ENCODE results near the gene ANKRD53.

Gene ANKRD53

DNA sequence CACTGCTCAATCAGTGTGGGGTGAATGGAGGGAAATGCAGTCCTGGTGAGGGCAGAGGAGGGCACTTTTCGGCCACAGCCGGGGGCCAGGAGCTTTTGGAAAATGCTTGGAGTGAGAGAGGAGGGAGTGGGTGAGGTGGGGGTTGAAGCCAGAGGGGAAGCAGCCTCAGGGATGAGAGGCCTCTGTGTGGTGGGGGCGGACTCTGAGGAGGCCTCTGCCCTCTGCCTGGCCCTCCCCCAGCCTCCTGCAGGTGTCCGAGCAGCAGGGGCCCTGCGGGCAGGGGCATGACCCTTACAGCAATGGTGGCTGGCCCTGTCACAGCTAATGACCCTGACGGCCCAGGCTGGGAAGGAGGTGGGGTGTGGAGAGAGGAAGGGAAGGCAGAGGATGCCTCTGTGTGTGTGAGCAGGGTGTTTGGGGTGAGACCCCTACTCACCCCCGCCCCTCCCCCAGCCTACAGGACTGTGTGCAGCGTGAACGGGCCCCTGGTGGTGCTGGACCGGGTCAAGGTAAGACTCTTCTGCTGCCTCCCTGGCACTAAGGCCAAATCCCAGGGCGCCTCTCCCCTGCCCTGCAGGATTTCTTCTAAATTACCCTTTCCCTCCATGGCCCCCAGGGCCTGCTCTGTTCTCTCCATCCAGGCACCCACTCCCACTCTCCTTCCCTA is 35.1 kb upstream of the ANKRD53 start:
- DNase-seq (ENCODE audit: low spot score) = no peak

DNA sequence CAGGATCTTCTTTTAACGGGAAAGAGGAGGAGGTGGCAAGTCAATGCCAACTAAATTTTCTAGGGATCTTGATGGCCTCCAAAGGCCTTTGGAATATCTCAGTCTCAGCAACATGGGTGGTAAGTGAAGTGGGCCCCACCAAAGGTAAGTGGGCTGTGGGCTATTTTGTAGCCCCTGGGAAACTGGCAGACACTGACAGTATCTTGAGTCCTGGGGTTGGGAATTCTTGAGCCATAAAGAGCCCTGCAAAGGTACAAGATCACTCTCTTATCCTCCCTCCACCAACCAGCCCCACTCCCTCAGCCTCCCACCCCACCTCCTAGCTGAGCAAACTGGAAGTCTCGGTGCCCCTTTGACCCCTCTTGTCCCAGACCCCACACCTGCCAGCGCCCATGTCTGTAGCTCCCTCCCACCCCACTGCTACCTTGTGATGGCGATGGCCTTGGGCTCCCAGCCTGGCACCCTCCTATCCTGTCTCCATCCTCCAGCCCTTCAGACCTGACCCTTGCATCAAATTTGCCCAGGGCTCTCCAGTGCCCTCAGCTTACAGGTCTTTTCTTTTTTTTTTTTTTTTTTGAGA is 34.2 kb upstream of the ANKRD53 start:
- DNase-seq (ENCODE audit: low spot score) = no peak

DNA sequence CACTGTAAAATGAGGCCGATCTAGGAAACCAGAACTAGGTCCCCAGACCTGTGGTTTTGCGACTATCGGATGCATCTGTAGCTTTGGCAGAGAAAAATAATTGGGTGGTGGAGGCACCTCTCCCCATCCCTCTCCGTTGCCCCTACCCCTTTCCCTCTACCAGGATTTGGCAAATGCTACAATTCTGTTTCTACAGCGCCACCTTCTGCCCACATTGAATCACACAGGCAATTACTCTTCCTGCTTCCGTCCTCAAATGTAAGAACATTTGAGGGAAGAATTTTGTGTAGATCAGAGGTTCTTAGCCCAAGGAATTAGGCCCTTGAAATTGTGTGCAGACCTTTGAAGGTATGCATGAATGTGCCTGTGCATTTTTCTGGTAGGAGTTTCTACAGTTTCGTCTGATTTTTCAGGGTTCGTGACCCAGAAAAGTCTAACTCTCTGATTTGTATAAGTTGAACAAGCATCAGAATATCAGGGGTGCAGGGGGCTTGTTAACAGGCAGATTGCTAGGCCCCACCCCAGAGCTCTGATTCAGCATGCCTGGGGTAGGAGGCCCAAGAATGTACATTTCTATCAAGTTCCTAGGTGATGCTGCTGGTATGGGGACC is 31.5 kb upstream of the ANKRD53 start:
- DNase-seq (ENCODE audit: low spot score) = peak; percentile 33

DNA sequence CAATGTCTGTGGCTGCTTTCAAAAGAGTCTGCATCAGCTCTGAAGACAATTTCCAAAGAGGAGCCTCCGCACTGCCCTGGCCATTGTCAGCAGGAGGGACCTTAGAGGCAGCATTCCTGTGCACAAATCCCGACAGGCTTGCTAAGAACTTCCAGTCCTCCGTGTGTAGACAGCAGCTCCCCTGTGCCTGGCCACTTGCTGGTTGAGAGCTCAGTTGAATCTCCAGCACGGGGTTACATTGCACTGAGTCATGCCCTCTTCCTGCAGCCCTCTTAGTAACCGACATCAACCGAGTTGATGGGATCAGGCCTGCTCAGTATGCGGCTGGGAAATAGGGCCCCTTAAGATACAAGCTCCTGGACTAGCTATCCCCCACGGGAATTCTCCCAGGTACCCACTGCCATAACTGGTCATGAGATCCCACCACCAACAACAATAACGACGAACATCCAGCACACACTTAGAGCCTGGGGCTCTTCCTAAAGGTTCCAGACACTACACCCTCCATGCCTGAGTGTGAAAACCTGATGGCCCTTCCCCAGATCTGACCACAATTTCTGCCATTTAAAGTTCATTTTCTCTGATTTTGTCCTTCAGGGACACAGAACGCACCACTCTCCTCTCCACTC is 30.8 kb upstream of the ANKRD53 start:
- no peak for DNase-seq (ENCODE audit: low spot score)

DNA sequence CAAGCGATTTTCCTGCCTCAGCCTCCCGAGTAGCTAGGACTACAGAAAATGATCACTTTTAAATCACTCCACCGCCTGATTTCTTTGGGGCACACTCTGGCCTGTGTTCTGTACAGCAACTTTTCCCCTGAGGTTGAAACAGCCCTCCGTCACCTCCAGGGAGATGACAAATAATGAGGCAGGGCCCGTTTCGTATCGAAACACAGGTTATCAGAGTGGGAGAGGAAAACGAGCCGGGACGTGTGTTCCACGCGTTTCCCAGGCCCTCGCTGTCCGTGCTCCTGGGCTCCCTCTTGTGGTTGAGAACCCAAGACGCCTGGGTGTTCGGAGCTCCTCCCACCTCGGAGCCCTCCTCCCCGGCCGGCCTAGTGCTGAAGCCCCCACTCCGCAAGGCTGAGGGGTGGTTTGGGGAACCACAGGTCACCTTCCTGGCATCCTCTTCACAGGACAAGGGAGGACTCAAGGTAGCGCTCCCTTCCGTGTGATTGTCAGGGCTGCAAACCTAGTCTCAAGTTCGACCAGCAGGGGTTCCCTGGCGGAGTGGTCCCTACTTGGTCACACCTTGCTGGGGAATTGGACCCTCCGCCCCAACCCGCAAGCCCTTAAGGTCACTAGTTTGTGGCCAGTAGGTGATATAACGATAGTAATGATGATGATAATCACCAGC is 30.0 kb upstream of the ANKRD53 start:
- peak; percentile 73 for DNase-seq (ENCODE audit: low spot score)

DNA sequence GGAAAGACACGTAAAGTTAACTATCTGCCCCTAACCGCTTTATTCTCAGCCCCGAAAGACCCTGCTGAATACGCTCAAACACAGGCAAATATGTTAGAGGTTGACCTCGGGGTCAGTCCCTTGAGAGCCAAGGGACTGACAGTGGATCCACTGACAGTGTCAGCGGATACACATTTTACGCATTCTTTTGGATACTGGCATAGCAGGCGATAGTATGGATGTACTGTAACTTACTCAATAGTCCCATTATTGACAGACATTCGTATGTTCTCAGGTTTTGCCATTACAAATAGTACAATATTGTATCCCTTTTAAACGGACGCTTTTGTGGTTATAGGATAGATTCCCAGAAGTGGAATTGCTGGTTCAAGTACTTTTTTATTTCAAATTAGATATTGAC is 29.3 kb upstream of the ANKRD53 start:
- DNase-seq (ENCODE audit: low spot score) = no peak

DNA sequence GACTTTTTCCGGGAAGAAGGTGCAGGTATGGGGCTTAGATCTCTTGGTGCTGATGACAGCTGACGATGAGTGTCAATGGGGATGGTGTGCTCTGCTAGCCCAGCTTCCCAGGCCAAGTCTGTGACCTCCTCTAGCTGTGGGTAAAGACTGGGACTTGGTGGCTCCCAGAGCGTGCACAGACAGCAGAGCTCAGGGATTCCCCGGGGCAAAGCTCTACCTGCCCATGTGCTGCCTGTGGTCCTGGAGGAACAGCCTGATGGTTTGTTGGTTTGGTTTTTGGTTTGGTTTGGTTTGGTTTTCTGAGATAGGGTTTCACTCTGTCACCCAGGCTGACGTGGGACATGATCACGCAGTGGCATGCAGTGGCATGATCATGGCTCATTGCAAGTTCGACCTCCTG is 23.5 kb upstream of the ANKRD53 start:
- no peak for DNase-seq (ENCODE audit: low spot score)

DNA sequence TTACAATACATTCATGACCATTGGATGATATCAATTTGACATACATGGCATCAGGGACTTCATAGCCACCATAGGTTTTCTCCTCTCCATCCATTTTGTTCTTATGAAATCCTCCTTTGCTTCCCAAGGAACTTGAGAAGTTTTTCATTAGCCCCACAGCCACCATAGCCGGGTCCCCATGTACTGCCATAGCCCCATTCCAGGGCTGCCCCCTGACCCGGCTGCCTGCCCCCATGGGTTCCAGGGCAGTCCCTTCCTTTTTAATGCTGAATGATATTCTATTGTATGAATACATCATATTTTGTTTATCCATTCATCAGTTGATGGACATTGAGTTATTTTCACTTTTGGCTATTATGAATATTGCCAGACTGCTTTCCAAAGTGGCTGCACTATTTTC is 22.3 kb upstream of the ANKRD53 start:
- no peak for DNase-seq (ENCODE audit: low spot score)

DNA sequence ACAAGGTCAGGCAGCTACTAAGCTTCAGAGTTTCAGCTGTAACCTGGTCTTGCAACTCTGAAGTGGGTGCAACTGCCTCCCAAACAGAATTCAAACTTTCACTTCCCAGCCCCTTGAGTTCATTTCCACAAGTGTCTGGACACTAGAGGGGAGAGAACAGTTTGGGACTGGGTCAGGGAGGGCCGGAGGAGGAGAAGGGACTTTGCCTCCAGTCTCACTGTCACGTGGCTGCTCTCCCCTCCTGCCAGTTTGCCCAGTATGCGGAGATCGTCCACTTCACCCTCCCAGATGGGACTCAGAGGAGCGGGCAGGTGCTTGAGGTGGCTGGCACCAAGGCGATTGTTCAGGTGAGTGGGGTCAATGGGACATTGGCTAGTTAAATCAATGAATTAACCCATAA is 20.6 kb upstream of the ANKRD53 start:
- DNase-seq (ENCODE audit: low spot score) = no peak

DNA sequence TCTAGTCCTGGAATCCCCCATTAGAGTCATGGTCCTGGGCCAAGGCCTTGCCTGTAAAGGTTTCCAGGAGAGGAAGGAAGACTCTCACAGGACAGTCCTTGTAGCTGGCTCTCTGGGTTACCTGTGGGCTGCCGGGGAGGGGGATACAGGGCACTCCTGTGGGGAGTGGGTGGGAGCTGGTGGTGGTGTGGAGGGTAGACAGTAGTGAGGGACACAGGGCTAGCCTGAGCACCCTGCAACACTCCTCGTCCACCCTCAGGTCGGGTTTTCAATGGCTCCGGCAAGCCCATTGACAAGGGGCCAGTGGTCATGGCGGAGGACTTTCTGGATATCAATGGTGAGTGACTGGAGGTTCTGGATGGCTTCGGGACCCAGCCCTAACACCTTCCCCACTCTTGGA is 19.7 kb upstream of the ANKRD53 start:
- DNase-seq (ENCODE audit: low spot score) = no peak

DNA sequence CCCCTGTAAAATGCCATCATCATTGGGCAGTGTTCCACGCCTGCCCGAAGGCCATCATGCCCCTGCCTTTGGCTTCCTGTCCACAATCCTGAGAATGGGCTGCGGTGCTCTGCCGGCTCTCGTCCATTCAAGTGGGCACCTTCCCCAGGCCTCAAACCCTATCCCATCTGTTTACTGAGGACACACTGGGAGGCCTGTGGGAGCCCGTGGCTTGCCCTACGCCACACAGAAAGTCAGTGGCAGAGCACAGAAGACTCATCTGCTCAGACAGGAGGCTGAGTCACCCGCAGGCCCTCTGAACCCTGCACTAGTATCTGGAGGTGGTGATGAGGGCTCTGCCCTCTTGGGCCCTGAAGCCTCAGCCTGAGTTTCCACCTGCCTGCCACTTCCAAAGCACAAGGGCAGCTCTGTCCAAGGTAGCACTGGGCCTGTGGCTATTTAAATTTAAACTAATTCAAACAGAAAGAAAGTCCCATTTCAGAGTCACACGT is 19.1 kb upstream of the ANKRD53 start:
- DNase-seq (ENCODE audit: low spot score) = no peak

DNA sequence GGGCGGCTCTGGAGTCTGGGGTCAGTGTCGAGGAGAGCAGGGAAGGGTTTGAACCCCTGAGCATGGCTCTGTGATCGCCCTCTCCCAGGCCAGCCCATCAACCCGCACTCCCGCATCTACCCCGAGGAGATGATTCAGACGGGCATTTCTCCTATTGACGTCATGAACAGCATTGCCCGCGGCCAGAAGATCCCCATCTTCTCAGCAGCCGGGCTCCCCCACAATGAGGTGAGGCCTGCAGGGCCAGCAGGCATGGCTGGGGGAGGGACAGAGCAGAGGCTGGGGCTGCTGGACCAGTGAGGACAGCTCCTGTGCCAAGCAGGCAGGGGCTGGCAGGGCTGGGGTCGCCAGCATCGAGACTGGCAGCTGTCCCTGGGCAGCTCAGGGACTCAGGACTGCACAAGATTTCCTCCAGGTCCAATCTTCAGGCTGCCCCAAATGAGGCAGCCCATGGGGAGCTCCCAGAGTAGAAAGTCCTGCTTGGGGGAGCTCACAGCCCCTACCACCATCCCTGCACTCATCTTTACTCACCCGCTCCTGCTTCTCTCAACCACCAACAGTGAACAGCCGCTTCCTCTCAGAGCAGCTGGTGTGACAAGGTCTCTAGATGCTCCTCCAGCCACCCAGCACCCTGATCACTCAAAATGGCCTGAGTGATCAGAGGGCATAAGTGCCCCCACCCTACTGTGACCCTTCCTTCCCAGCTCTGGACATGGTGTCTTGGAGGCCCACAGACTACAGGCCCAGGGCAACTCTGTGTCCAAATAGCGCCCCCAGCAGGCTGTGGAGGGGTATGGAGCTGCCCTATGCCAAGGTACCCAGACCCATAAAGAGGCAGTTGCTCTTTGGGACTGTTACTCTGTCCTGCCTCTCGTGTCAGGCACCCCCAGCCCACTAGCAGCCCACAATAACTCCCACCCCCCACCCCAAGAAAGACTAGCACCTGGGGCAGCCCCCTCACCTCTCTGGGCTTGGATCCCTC is 18.3 kb upstream of the ANKRD53 start:
- no peak for DNase-seq (ENCODE audit: low spot score)

DNA sequence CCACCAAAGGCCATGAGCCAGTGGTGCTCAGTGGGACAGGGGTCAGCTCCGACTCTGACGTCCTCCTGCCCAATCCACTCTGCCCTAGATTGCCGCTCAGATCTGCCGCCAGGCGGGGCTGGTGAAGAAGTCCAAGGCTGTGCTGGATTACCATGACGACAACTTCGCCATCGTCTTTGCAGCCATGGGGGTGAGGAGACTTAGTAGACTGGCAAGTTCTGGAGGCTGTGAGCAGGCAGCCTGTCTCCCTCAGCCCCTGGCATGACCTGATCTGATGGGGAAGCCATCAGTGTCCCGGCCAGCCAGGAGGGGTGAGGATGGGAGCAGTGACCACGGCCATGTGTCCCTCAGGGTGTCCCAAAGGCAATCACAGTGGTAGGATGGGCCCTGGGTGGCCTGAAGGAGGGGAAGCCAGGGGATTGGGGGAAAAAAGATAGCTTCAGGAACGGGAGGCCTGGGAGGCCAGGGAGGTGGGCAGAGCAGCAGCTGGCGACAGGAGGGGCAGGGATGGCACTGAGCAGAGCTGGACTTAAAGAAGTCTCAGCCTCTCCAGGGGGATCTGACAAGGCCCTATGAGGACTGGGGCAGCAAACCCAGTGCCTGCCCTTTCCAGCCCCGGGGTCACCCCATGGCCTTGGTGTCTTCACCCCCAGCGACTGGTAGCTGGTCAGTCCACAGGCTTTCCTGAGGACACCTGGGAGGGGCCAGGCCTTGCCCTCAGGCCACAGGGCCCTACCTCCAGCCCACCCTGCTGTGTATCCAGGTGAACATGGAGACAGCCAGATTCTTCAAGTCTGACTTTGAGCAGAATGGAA is 17.4 kb upstream of the ANKRD53 start:
- DNase-seq (ENCODE audit: low spot score) = no peak

DNA sequence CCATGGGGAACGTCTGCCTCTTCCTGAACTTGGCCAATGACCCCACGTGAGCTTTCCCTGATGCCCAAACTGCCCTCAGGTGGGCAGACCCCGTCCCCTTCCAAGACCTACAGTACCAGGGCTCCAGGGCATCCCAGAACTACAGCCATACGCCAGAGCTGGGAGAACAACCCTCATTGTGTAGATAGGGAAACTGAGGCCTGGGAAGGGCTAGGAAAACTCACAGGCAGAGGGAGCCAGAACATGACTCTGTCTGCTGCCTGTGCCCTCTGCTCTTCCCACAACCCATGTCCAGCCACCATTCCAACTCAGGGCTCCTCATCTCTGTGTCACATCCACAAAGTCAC is 16.8 kb upstream of the ANKRD53 start:
- no peak for DNase-seq (ENCODE audit: low spot score)

DNA sequence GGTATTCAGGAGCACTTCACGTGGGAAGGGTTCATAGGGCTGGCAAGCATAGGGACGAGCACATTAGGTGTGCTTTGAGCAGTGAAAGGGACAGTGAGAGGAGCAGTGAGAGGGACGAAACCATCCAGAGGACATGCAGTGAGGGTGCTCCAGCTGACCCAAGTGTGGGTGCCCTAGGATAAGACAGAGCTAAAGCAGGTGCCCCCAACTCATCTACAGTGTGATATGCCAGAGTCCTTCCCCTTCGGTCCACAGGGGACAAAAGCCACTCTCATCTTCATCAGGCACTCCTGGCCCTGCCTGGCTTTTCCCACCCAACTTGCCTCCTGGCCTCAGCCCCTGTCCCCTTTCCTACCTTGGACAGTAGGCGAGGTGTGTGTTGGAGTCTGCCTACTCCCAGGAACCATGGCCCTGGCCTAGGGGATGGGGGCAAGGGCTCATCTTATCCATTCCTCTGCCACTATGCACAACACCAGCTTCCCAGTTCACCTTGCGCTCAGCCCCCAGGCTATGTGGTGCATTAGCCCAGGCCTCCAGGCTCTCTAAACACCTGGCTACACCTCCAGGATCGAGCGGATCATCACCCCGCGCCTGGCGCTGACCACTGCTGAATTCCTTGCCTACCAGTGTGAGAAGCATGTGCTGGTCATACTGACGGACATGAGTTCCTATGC is 16.1 kb upstream of the ANKRD53 start:
- no peak for DNase-seq (ENCODE audit: low spot score)

DNA sequence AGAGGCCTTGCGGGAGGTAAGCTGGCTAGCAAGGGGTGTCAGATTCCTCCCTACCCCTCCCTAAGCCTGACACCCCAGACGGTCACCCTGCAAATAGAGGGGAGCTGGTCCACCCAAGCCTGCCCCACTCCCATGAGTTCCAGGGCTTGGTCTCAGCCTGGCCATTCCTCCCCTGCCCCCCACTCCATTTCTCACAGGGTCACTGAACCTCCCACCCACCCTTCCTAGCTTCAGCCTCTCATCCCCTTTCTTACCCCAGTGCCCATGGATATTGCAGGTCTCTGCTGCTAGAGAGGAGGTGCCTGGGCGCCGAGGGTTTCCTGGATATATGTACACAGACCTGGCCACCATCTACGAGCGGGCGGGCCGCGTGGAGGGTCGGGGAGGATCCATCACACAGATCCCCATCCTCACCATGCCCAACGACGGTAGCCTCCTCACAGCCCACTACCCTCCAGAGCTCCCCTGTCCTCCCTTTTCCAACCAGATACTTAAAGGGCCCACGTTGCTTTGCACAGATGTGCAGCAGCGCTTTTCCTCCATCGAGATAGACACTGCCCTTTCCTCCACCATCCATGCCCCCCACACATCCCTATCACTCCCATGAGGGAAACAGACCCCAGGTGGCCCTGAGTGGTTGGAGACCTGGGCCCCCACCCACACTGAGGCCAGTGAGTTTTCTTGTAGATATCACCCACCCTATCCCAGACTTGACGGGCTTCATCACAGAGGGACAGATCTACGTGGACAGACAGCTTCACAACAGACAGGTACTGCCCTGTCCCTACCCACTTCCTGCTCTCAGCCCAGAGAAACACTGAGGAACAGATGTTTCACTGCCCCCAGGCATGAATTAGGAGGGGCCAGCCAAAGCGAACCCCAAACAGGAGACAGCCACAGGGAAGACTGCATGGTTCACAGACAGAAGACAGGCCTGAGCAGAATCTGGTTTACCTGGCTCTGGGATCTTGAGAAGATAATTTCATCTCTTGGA is 15.2 kb upstream of the ANKRD53 start:
- DNase-seq (ENCODE audit: low spot score) = no peak

DNA sequence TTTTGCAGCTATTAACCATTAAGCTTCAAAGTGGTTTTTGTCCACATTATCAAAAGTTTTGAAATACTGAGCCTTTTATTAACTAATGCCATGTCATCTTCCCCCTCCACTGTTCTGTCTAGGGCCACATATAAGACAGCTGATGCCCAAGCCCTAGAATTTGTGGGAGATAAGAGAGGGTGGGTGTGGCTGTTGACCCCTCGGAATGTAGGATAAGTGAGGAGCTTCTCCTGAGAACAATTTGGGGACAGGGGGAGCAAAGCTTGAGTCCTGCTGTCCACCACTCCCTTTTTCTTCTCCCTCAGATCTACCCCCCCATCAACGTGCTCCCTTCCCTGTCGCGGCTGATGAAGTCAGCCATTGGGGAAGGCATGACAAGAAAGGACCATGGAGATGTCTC is 14.3 kb upstream of the ANKRD53 start:
- no peak for DNase-seq (ENCODE audit: low spot score)

DNA sequence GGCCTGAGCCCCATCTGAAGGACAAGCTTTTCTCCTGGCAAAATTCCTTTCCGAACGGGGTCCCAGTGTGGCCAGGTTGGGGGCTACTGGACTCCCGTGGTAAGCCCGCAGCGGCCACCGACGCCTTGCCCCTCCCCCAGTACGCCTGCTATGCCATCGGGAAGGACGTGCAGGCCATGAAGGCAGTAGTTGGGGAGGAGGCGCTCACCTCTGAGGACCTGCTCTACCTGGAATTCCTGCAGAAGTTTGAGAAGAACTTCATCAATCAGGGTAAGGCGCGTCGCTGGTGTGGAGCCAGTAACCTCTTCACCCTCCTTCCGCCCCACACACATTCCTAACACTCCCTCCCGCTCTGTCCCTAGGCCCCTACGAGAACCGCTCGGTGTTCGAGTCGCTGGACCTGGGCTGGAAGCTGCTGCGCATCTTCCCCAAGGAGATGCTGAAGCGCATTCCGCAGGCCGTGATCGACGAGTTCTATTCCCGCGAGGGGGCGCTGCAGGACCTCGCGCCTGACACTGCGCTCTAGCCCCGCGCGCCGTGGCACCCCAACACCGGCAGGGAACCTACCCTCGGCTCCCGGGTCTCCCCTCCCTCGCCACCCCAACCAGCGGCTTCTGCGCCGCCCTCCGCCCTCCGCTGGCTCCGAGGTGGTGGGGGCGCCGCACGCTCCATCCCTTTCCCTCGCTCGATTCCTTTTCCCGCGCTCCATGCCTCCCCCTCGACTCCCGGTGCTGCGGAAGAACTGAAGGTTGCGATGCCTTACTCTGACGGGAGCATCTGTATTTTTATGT is 13.6 kb upstream of the ANKRD53 start:
- peak; percentile 79 for DNase-seq (ENCODE audit: low spot score)
